GM12878 (cell line): Measurements from ENCODE around the gene ASB2. TPM values are rescaled to one million over a fixed set of nuclear protein-coding genes. Genes with fewer than 3 reads are reported as not detected.

Source experiments
- CEBPB ChIP-seq, 2 experiments: fragments of 150-350 bp in 1 of 2; IDR thresholded peaks; 2 replicates each; pipeline ENCODE4 v1.6.1; 2012 to 2014; ENCODE audit warnings: low read depth in 2 of 2, low read length in 2 of 2, borderline replicate concordance in 1 of 2, inconsistent platforms in 1 of 2
- CHD1 ChIP-seq: IDR thresholded peaks from 2 replicates; pipeline ENCODE4 v1.6.1; 2012; ENCODE audit warnings: low read depth, low read length, improper control_type of control experiment
- CHD4 ChIP-seq: fragments of 200-600 bp; sonication (generic); IDR thresholded peaks from 2 replicates; pipeline ENCODE4 v1.6.1; 2016; ENCODE audit warnings: mild to moderate bottlenecking
- CREM ChIP-seq: IDR thresholded peaks from 2 replicates; pipeline ENCODE4 v1.6.1; 2014; ENCODE audit warnings: antibody characterized with exemption, low read depth
- E4F1 ChIP-seq: fragments of 450-650 bp; IDR thresholded peaks from 2 replicates; pipeline ENCODE4 v1.6.1; 2018; ENCODE audit warnings: borderline replicate concordance, mild to moderate bottlenecking; ENCODE audit not compliant: partially characterized antibody
- ETV6 ChIP-seq, 2 experiments: fragments of 450-650 bp in 1 of 2; IDR thresholded peaks in 1 of 2; conservative IDR thresholded peaks in 1 of 2; 2 replicates each; pipeline ENCODE4 v1.6.1; 2014; ENCODE audit warnings: antibody characterized with exemption in 1 of 2, borderline replicate concordance in 1 of 2, low read depth in 1 of 2, mild to moderate bottlenecking in 1 of 2, moderate library complexity in 1 of 2
- GABPA ChIP-seq: IDR thresholded peaks from 2 replicates; pipeline ENCODE4 v1.6.1; 2014; ENCODE audit warnings: antibody characterized with exemption, low read depth, mild to moderate bottlenecking, inconsistent platforms
- HDAC6 ChIP-seq: fragments of 200-600 bp; sonication (generic); IDR thresholded peaks from one replicate; pipeline ENCODE4 v1.8.0; 2017; ENCODE audit warnings: antibody characterized with exemption; ENCODE audit not compliant: unreplicated experiment
- JUND ChIP-seq: IDR thresholded peaks from 2 replicates; pipeline ENCODE4 v1.6.1; 2012; ENCODE audit warnings: low read depth, mild to moderate bottlenecking, low read length, improper control_type of control experiment, moderate library complexity
- KAT2A ChIP-seq: conservative IDR thresholded peaks from 2 replicates; pipeline ENCODE4 v1.6.1; 2011; ENCODE audit warnings: low read depth, low read length; ENCODE audit not compliant: control insufficient read depth
- LARP7 ChIP-seq: fragments of 450-650 bp; IDR thresholded peaks from 2 replicates; pipeline ENCODE4 v1.6.1; 2017; ENCODE audit warnings: mild to moderate bottlenecking
- NFYA ChIP-seq: IDR thresholded peaks from 2 replicates; pipeline ENCODE4 v1.6.1; 2011; ENCODE audit warnings: low read depth, mild to moderate bottlenecking, low read length, improper control_type of control experiment, borderline replicate concordance
- POLR2A ChIP-seq: IDR thresholded peaks from 2 replicates; pipeline ENCODE4 v1.6.1; 2011; ENCODE audit warnings: low read depth, mild to moderate bottlenecking, low read length
- SMAD5 ChIP-seq: IDR thresholded peaks from 2 replicates; pipeline ENCODE4 v1.6.1; 2016; ENCODE audit warnings: antibody characterized with exemption, low read depth
- STAT1 ChIP-seq: fragments of 450-650 bp; conservative IDR thresholded peaks from 2 replicates; pipeline ENCODE4 v1.6.1; 2014; ENCODE audit warnings: antibody characterized with exemption, mild to moderate bottlenecking
- SUPT20H ChIP-seq: IDR thresholded peaks from 2 replicates; pipeline ENCODE4 v1.6.1; 2011; ENCODE audit warnings: low read depth, mild to moderate bottlenecking, low read length, moderate library complexity, borderline replicate concordance; ENCODE audit not compliant: control insufficient read depth
- SUZ12 ChIP-seq: fragments of 200-600 bp; sonication (generic); IDR thresholded peaks from one replicate; pipeline ENCODE4 v1.6.1; 2018; ENCODE audit warnings: antibody characterized with exemption, mild to moderate bottlenecking; ENCODE audit not compliant: unreplicated experiment
- ZNF217 ChIP-seq: fragments of 450-650 bp; IDR thresholded peaks from 2 replicates; pipeline ENCODE4 v1.6.1; 2017; ENCODE audit warnings: antibody characterized with exemption, mild to moderate bottlenecking
- ZNF592 ChIP-seq: fragments of 450-650 bp; IDR thresholded peaks from 2 replicates; pipeline ENCODE4 v1.6.1; 2017; ENCODE audit warnings: mild to moderate bottlenecking, moderate library complexity
- polyA plus RNA-seq, 11 experiments: library from polyadenylated mRNA; depleted of rRNA in 4 of 11; unstranded in 6 of 11; stranded (reverse) in 5 of 11; fragments of >200 nt; fragmentation: Nextera tagmentation in 4 of 11; fragmentation: Illumina TruSeq in 1 of 11; extraction: Ambion mirVana in 4 of 11; extraction: Trizol in 1 of 11; gene quantifications; 1 replicate in 1 of 11; 2 replicates in 10 of 11; pipeline versions ENCODE4 v1.2.1 to v1.2.3, GENCODE V29; 2011 to 2016; ENCODE audit warnings: inconsistent platforms in 2 of 11, missing spikeins in 2 of 11, low read depth in 1 of 11
- total RNA-seq, 4 experiments: library from RNA; depleted of rRNA in 3 of 4; stranded (reverse); fragments of >200 nt in 3 of 4; fragmentation: Illumina TruSeq in 1 of 4; extraction: Trizol in 1 of 4; gene quantifications; 2 replicates each; pipeline versions ENCODE4 v1.2.1 to v1.2.3, GENCODE V29; 2013 to 2021
- TF ChIP-seq, protein P1 (sequence below): fragments of 450-650 bp; formaldehyde crosslinking; IDR thresholded peaks from 2 replicates; pipeline ENCODE4 v1.5.0; 2022; ENCODE audit warnings: mild to moderate bottlenecking, missing genetic modification characterization

Gene ASB2
- total and polyA plus RNA-seq, 10 of the 15 experiments (the other 5 are each of a cell fraction or from before 2014, with no cell fraction given): 3.0 to 54.8 (median 33.5) TPM

GRCh38 chr14:93959239-93960107 is 16.9 kb downstream of the ASB2 start (continued):
- TF ChIP-seq ZNF592: peak; percentile 82; the same call in 1 of the 2 replicates
- TF ChIP-seq SMAD5: peak; percentile 93
- TF ChIP-seq NFYA: no peak
- no peak for TF ChIP-seq GABPA
- TF ChIP-seq HDAC6: peak; percentile 16
- TF ChIP-seq SUPT20H: no peak
- TF ChIP-seq CEBPB (IDR thresholded peaks at IDR 0.05; ENCODE audit: borderline replicate concordance in 1 of 2, low read depth in 2 of 2, low read length in 2 of 2): no peak; a peak in 1 of 4 replicates
- TF ChIP-seq POLR2A: peak; percentile 91
- TF ChIP-seq LARP7: no peak; the same call in 1 of the 2 replicates
- TF ChIP-seq ETV6 (conservative IDR thresholded peaks at IDR 0.05 in 1 of 2, IDR thresholded peaks at IDR 0.05 in 1 of 2; ENCODE audit: borderline replicate concordance in 1 of 2, low read depth in 1 of 2): peak in 1 of 2 experiments; percentile 98; a peak in 2 of 4 replicates
- no peak for TF ChIP-seq KAT2A
- TF ChIP-seq, protein P1, sequence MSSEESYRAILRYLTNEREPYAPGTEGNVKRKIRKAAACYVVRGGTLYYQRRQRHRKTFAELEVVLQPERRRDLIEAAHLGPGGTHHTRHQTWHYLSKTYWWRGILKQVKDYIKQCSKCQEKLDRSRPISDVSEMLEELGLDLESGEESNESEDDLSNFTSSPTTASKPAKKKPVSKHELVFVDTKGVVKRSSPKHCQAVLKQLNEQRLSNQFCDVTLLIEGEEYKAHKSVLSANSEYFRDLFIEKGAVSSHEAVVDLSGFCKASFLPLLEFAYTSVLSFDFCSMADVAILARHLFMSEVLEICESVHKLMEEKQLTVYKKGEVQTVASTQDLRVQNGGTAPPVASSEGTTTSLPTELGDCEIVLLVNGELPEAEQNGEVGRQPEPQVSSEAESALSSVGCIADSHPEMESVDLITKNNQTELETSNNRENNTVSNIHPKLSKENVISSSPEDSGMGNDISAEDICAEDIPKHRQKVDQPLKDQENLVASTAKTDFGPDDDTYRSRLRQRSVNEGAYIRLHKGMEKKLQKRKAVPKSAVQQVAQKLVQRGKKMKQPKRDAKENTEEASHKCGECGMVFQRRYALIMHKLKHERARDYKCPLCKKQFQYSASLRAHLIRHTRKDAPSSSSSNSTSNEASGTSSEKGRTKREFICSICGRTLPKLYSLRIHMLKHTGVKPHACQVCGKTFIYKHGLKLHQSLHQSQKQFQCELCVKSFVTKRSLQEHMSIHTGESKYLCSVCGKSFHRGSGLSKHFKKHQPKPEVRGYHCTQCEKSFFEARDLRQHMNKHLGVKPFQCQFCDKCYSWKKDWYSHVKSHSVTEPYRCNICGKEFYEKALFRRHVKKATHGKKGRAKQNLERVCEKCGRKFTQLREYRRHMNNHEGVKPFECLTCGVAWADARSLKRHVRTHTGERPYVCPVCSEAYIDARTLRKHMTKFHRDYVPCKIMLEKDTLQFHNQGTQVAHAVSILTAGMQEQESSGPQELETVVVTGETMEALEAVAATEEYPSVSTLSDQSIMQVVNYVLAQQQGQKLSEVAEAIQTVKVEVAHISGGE (CRISPR knock-in tag): no peak
- TF ChIP-seq ZNF217: no peak
- TF ChIP-seq SUZ12: no peak
- no peak for TF ChIP-seq STAT1
- TF ChIP-seq E4F1: no peak
- no peak for TF ChIP-seq CHD4
- TF ChIP-seq JUND: peak; percentile 96
- TF ChIP-seq CREM: peak; percentile 98
- TF ChIP-seq CHD1: peak; percentile 64; the same call in 1 of the 2 replicates
